ENCODE data around the gene CDH4. TPM values are rescaled to one million over a fixed set of nuclear protein-coding genes. Genes with fewer than 3 reads are reported as not detected.

Gene CDH4
- total RNA-seq, 1 donor from 2014 or later, result 3.2 TPM

- Histone ChIP-seq H3K27me3 (ENCODE audit: insufficient read depth, low read length) (peaks cover 25% of the 10 kb centered on the region), H3K79me2 (ENCODE audit: insufficient read depth, low read length) (no peaks in the 10 kb centered on the region), H3K36me3 (ENCODE audit: insufficient read depth, low read length) (no peaks in the 10 kb centered on the region), H3K4me3 (ENCODE audit: insufficient read depth, low read depth, low read length) (no peak overlapping the region), H2AFZ (ENCODE audit: low read depth, low read length) (no peak overlapping the region), H3K9me3 (ENCODE audit: insufficient read depth, low read depth, low read length) (no peaks in the 10 kb centered on the region), H3K9ac (ENCODE audit: low read length) (no peak overlapping the region), H3K27ac (ENCODE audit: low read depth, low read length) (no peak overlapping the region), H3K4me1 (ENCODE audit: insufficient read depth, low read length) (no peaks in the 10 kb centered on the region), H4K20me1 (ENCODE audit: insufficient read depth, low read length) (no peaks in the 10 kb centered on the region), H3K4me2 (ENCODE audit: low read length) (no peak overlapping the region)
- no peak overlapping the region for H3K4me3 Mint-ChIP-seq (ENCODE audit: unreplicated experiment)
- no peak for FAIRE-seq
- no peaks in the 10 kb centered on the region for H3K4me1 Mint-ChIP-seq (ENCODE audit: low read depth, unreplicated experiment)
- peaks cover 82% of the 10 kb centered on the region for H3K27me3 Mint-ChIP-seq (ENCODE audit: low read depth, unreplicated experiment)
- no peak for DNase-seq (ENCODE audit: low read depth)
- TF ChIP-seq CTCF (IDR thresholded peaks at IDR 0.05; ENCODE audit: insufficient read depth, low read depth, low read length) (no peak), EZH2 (IDR thresholded peaks at IDR 0.05; ENCODE audit: insufficient read depth, low read length) (no peak)
- no peaks in the 10 kb centered on the region for H3K9me3 Mint-ChIP-seq (ENCODE audit: unreplicated experiment)
- H3K36me3 Mint-ChIP-seq (ENCODE audit: low read depth, unreplicated experiment), result no peaks in the 10 kb centered on the region
- no peak overlapping the region for H3K27ac Mint-ChIP-seq (ENCODE audit: unreplicated experiment)
These were observed 5.8 kb upstream of the CDH4 start for GRCh38 chr20:61246269-61246668.

- Histone ChIP-seq H3K9me3 (ENCODE audit: insufficient read depth, low read depth, low read length) (no peaks in the 10 kb centered on the region), H2AFZ (ENCODE audit: low read depth, low read length) (no peak overlapping the region), H4K20me1 (ENCODE audit: insufficient read depth, low read length) (no peaks in the 10 kb centered on the region), H3K27me3 (ENCODE audit: insufficient read depth, low read length) (peaks cover 19% of the 10 kb centered on the region), H3K27ac (ENCODE audit: low read depth, low read length) (no peak overlapping the region), H3K36me3 (ENCODE audit: insufficient read depth, low read length) (no peaks in the 10 kb centered on the region), H3K79me2 (ENCODE audit: insufficient read depth, low read length) (peaks cover 12% of the 10 kb centered on the region), H3K4me1 (ENCODE audit: insufficient read depth, low read length) (peaks cover 16% of the 10 kb centered on the region), H3K9ac (ENCODE audit: low read length) (no peak overlapping the region), H3K4me2 (ENCODE audit: low read length) (no peak overlapping the region), H3K4me3 (ENCODE audit: insufficient read depth, low read depth, low read length) (no peak overlapping the region)
- DNase-seq (ENCODE audit: low read depth) (no peak), FAIRE-seq (no peak)
- Mint-ChIP-seq H3K9me3 (ENCODE audit: unreplicated experiment) (no peaks in the 10 kb centered on the region), H3K27ac (ENCODE audit: unreplicated experiment) (no peak overlapping the region), H3K27me3 (ENCODE audit: low read depth, unreplicated experiment) (peaks cover 76% of the 10 kb centered on the region), H3K36me3 (ENCODE audit: low read depth, unreplicated experiment) (no peaks in the 10 kb centered on the region), H3K4me3 (ENCODE audit: unreplicated experiment) (no peak overlapping the region), H3K4me1 (ENCODE audit: low read depth, unreplicated experiment) (peaks cover 3% of the 10 kb centered on the region)
- TF ChIP-seq EZH2 (IDR thresholded peaks at IDR 0.05; ENCODE audit: insufficient read depth, low read length) (no peak), CTCF (IDR thresholded peaks at IDR 0.05; ENCODE audit: insufficient read depth, low read depth, low read length) (no peak)
These were observed 2.4 kb upstream of the CDH4 start for GRCh38 chr20:61249626-61250025.

- no peaks in the 10 kb centered on the region for H3K9me3 ChIP-seq (ENCODE audit: insufficient read depth, low read depth, low read length)
- Mint-ChIP-seq H3K9me3 (ENCODE audit: unreplicated experiment) (no peaks in the 10 kb centered on the region), H3K27ac (ENCODE audit: unreplicated experiment) (no peak overlapping the region), H3K36me3 (ENCODE audit: low read depth, unreplicated experiment) (no peaks in the 10 kb centered on the region), H3K4me1 (ENCODE audit: low read depth, unreplicated experiment) (peaks cover 5% of the 10 kb centered on the region), H3K27me3 (ENCODE audit: low read depth, unreplicated experiment) (peaks cover 50% of the 10 kb centered on the region), H3K4me3 (ENCODE audit: unreplicated experiment) (no peak overlapping the region)
- H3K4me3 ChIP-seq (ENCODE audit: insufficient read depth, low read depth, low read length), result peak overlapping the region; percentile 65
- DNase-seq (ENCODE audit: low read depth), result no peak
- peak overlapping the region; percentile 63 for H2AFZ ChIP-seq (ENCODE audit: low read depth, low read length)
- TF ChIP-seq EZH2 (IDR thresholded peaks at IDR 0.05; ENCODE audit: insufficient read depth, low read length) (no peak), CTCF (IDR thresholded peaks at IDR 0.05; ENCODE audit: insufficient read depth, low read depth, low read length) (no peak)
- H3K27ac ChIP-seq (ENCODE audit: low read depth, low read length), result peak overlapping the region; percentile 19
- H3K4me2 ChIP-seq (ENCODE audit: low read length), result peak overlapping the region; percentile 94
- H4K20me1 ChIP-seq (ENCODE audit: insufficient read depth, low read length), result no peaks in the 10 kb centered on the region
- peaks cover 12% of the 10 kb centered on the region for H3K79me2 ChIP-seq (ENCODE audit: insufficient read depth, low read length)
- peak overlapping the region; percentile 80 for H3K9ac ChIP-seq (ENCODE audit: low read length)
- peaks cover 18% of the 10 kb centered on the region for H3K27me3 ChIP-seq (ENCODE audit: insufficient read depth, low read length)
- no peak for FAIRE-seq
- H3K4me1 ChIP-seq (ENCODE audit: insufficient read depth, low read length), result peaks cover 38% of the 10 kb centered on the region
- H3K36me3 ChIP-seq (ENCODE audit: insufficient read depth, low read length), result no peaks in the 10 kb centered on the region
These were observed 671 bp downstream of the CDH4 start for GRCh38 chr20:61252601-61253263.

Measured in astrocyte (in vitro differentiated cells and primary cell).